Medulla oblongata (tissue), 1 donor: ENCODE data around the gene LRRC8D.

Source experiments
- DNase-seq: peaks from one replicate; pipeline ENCODE4 v3.0.0-alpha.2; 2015; ENCODE audit errors: extremely low spot score

LRRC8D gene

GRCh38 chr1:89866568-89866967 lies 45.7 kb downstream of the LRRC8D start:
- DNase-seq: no peak

GRCh38 chr1:89870998-89871397 lies 50.2 kb downstream of the LRRC8D start:
- no peak for DNase-seq

GRCh38 chr1:89871768-89872473 lies 51.1 kb downstream of the LRRC8D start:
- DNase-seq: no peak

GRCh38 chr1:89872567-89872966 lies 51.7 kb downstream of the LRRC8D start:
- no peak for DNase-seq

- no peak for DNase-seq
Measured at GRCh38 chr1:89873288-89873687, 52.5 kb downstream of the LRRC8D start.

GRCh38 chr1:89873770-89874169 lies 52.9 kb downstream of the LRRC8D start:
- DNase-seq: no peak

GRCh38 chr1:89876463-89876862 lies 55.6 kb downstream of the LRRC8D start:
- DNase-seq: no peak

GRCh38 chr1:89877756-89878155 lies 56.9 kb downstream of the LRRC8D start:
- DNase-seq: no peak

GRCh38 chr1:89878256-89878655 lies 57.4 kb downstream of the LRRC8D start:
- no peak for DNase-seq

- DNase-seq: no peak
Measured at GRCh38 chr1:89880679-89881078, 59.8 kb downstream of the LRRC8D start.

GRCh38 chr1:89881415-89882058 lies 60.7 kb downstream of the LRRC8D start:
- no peak for DNase-seq

GRCh38 chr1:89882348-89883029 lies 61.7 kb downstream of the LRRC8D start:
- DNase-seq: no peak

- DNase-seq: no peak
Measured at GRCh38 chr1:89883030-89883379, 62.2 kb downstream of the LRRC8D start.

GRCh38 chr1:89884718-89885596 lies 64.1 kb downstream of the LRRC8D start:
- no peak for DNase-seq

GRCh38 chr1:89887270-89887669 lies 66.4 kb downstream of the LRRC8D start:
- no peak for DNase-seq

GRCh38 chr1:89887713-89888112 lies 66.9 kb downstream of the LRRC8D start:
- no peak for DNase-seq

GRCh38 chr1:89888480-89889322 lies 67.9 kb downstream of the LRRC8D start:
- DNase-seq: no peak

- no peak for DNase-seq
Measured at GRCh38 chr1:89889323-89889615, 68.4 kb downstream of the LRRC8D start.

GRCh38 chr1:89890085-89890752 lies 69.4 kb downstream of the LRRC8D start:
- DNase-seq: no peak

GRCh38 chr1:89892816-89893215 lies 72.0 kb downstream of the LRRC8D start:
- no peak for DNase-seq
